Mammary epithelial cell (primary cell): Measurements from ENCODE around the gene LY6G5C.

Experiments used
- EZH2 ChIP-seq: IDR thresholded peaks from 2 replicates; pipeline ENCODE4 v1.6.1; 2012; ENCODE audit warnings: low read length, inconsistent platforms, borderline replicate concordance
- TF ChIP-seq, protein P1 (sequence below), 2 donors: IDR thresholded peaks in 1 of 2; conservative IDR thresholded peaks in 1 of 2; 2 replicates each; pipeline ENCODE4 v1.5.1; 2011 to 2012; ENCODE audit warnings: inconsistent platforms in 2 of 2, low read length in 2 of 2, mild to moderate bottlenecking in 2 of 2, control low read depth in 1 of 2, low read depth in 1 of 2; ENCODE audit not compliant: insufficient read depth in 1 of 2; ENCODE audit errors: extremely low read depth in 1 of 2

DNA sequence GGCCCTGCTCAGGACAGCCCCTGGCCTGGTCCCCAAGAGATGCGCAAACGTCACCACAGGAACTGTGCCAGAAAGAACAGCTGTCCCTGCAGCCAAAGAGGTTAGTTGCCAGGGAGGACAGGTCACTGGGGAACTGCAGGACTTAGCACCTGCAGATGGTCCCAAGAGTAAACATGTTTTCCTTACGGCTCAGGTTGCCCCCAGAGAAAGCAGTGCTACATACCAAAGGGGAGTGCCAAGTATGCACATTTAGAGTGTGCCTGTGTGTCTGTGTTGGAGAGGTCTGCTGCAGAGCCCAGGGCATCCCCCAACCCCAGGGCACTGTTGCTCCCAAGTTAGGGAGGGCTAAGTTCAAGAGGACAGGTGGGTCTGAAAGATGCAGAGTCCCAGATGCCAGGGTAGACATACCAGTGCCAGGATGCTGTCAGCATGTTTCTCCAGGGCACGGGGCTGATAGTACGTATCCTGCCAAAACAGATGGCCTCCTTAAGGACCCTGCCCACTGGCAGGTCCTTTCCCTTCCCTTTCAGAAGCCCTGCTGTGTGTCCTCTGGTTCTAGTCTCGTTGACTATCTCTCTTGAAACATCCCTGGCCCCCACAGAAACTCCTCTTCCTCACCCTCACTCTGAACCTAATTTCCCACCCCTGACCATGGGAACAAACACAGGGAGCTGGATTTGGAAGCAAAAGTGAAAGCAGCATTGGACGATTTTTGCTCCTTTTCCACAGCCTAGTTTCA lies 21.0 kb upstream of the LY6G5C start:
- no peak for TF ChIP-seq EZH2
- TF ChIP-seq, protein P1, sequence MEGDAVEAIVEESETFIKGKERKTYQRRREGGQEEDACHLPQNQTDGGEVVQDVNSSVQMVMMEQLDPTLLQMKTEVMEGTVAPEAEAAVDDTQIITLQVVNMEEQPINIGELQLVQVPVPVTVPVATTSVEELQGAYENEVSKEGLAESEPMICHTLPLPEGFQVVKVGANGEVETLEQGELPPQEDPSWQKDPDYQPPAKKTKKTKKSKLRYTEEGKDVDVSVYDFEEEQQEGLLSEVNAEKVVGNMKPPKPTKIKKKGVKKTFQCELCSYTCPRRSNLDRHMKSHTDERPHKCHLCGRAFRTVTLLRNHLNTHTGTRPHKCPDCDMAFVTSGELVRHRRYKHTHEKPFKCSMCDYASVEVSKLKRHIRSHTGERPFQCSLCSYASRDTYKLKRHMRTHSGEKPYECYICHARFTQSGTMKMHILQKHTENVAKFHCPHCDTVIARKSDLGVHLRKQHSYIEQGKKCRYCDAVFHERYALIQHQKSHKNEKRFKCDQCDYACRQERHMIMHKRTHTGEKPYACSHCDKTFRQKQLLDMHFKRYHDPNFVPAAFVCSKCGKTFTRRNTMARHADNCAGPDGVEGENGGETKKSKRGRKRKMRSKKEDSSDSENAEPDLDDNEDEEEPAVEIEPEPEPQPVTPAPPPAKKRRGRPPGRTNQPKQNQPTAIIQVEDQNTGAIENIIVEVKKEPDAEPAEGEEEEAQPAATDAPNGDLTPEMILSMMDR (conservative IDR thresholded peaks at IDR 0.05 in 1 of 2, IDR thresholded peaks at IDR 0.05 in 1 of 2; ENCODE audit: extremely low read depth in 1 of 2, insufficient read depth in 1 of 2, low read depth in 1 of 2, low read length in 2 of 2), result no peak
